Measurements from ENCODE around the gene PTPN3. TPM values are rescaled to one million over a fixed set of nuclear protein-coding genes. Genes with fewer than 3 reads are reported as not detected.
A peak's percentile ranks its signal among the peaks of the same experiment; 100 is the strongest.

The PTPN3 gene
- total RNA-seq, 4 donors from 2014 or later = 11.8 to 21.6 (median 14.1) TPM

- 64 to 66% methylated on average over 3 to 6 of the region's 6 CpGs for WGBS, 2 donors
- intact Hi-C loops (cut with DNase I) = no loop called here
- no peaks in the 10 kb centered on the region for H3K4me1 ChIP-seq
- H3K36me3 ChIP-seq = peaks cover 0 to 92% (median 3%) of the 10 kb centered on the region in 3 donors
- TF ChIP-seq CTCF (IDR thresholded peaks at IDR 0.05) (no peak), POLR2A (IDR thresholded peaks at IDR 0.05) (no peak)
- no peak overlapping the region for H3K4me3 ChIP-seq
- H3K27ac ChIP-seq = no peak overlapping the region
- DNase-seq = no peak
- H3K27me3 ChIP-seq = no peaks in the 10 kb centered on the region
- H3K9me3 ChIP-seq = no peaks in the 10 kb centered on the region
Measured at GRCh38 chr9:109418827-109419226, 79.3 kb downstream of the PTPN3 start.

- Histone ChIP-seq H3K27ac (peak overlapping the region in 1 of 4 donors; percentile 9), H3K4me3 (no peak overlapping the region), H3K4me1 (no peaks in the 10 kb centered on the region), H3K36me3 (peaks cover 0 to 90% (median 3%) of the 10 kb centered on the region in 3 donors), H3K27me3 (no peaks in the 10 kb centered on the region), H3K9me3 (no peaks in the 10 kb centered on the region)
- WGBS, 2 donors = 69 to 85% methylated on average over 3 to 6 of the region's 6 CpGs
- TF ChIP-seq CTCF (IDR thresholded peaks at IDR 0.05) = no peak
- intact Hi-C loops (cut with DNase I) = no loop called here
- no peak for DNase-seq
Measured at GRCh38 chr9:109417585-109418544, 80.2 kb downstream of the PTPN3 start.

- Histone ChIP-seq H3K36me3 (peaks cover 0 to 82% (median 3%) of the 10 kb centered on the region in 3 donors), H3K27me3 (no peaks in the 10 kb centered on the region), H3K27ac (peak overlapping the region in 1 of 4 donors; percentile 9), H3K9me3 (no peaks in the 10 kb centered on the region), H3K4me3 (no peak overlapping the region), H3K4me1 (no peaks in the 10 kb centered on the region)
- no peak for TF ChIP-seq CTCF (IDR thresholded peaks at IDR 0.05)
- TF ChIP-seq POLR2A (IDR thresholded peaks at IDR 0.05) = no peak
- intact Hi-C loops (cut with DNase I) = no loop called here
- no peak for DNase-seq
- 67 to 76% methylated on average over 8 of the region's 8 CpGs for WGBS, 2 donors
Measured at GRCh38 chr9:109417054-109417453, 81.1 kb downstream of the PTPN3 start.

GRCh38 chr9:109416135-109416706, 81.9 kb downstream of the PTPN3 start:
- Histone ChIP-seq H3K9me3 (no peaks in the 10 kb centered on the region), H3K27ac (no peak overlapping the region), H3K36me3 (peaks cover 0 to 77% (median 2%) of the 10 kb centered on the region in 3 donors), H3K27me3 (no peaks in the 10 kb centered on the region), H3K4me3 (no peak overlapping the region), H3K4me1 (no peaks in the 10 kb centered on the region)
- TF ChIP-seq POLR2A (IDR thresholded peaks at IDR 0.05) = no peak
- TF ChIP-seq CTCF (IDR thresholded peaks at IDR 0.05) = no peak
- intact Hi-C loops (cut with DNase I) = no loop called here
- 61 to 72% methylated on average over 9 to 10 of the region's 10 CpGs for WGBS, 2 donors
- no peak for DNase-seq

Data from esophagus squamous epithelium (tissue), 5 donors.